WTC11 (cell line): ENCODE data around the gene ZNF91.

Experiments used
- GRHL2 ChIP-seq: fragments of 250-450 bp; sonication (Bioruptor Pico); IDR thresholded peaks from 2 replicates; pipeline ENCODE4 v1.8.0; 2022; ENCODE audit warnings: mild to moderate bottlenecking, moderate library complexity; ENCODE audit not compliant: insufficient replicate concordance, severe bottlenecking
- IRF2 ChIP-seq: sonication (generic); formaldehyde crosslinking; IDR thresholded peaks from 2 replicates; pipeline ENCODE4 v1.8.0; 2022; ENCODE audit warnings: low read depth, missing genetic modification reagents, borderline replicate concordance
- NR3C1 ChIP-seq: sonication (generic); formaldehyde crosslinking; conservative IDR thresholded peaks from 2 replicates; pipeline ENCODE4 v1.8.1; 2023; ENCODE audit warnings: low read depth, mild to moderate bottlenecking, missing genetic modification reagents
- OVOL2 ChIP-seq: fragments of 250-450 bp; sonication (Bioruptor Pico); IDR thresholded peaks from 2 replicates; pipeline ENCODE4 v1.9.0; 2021; ENCODE audit warnings: mild to moderate bottlenecking, borderline replicate concordance
- ZNF423 ChIP-seq: fragments of 250-450 bp; sonication (Bioruptor Pico); IDR thresholded peaks from 2 replicates; pipeline ENCODE4 v2.1.2; 2022; ENCODE audit warnings: mild to moderate bottlenecking, moderate library complexity
- ZNF671 ChIP-seq: fragments of 250-450 bp; sonication (Bioruptor Pico); IDR thresholded peaks from 2 replicates; pipeline ENCODE4 v1.8.0; 2021; ENCODE audit warnings: mild to moderate bottlenecking
- TF ChIP-seq, protein P1 (sequence below): fragments of 200-600 bp; IDR thresholded peaks from 2 replicates; pipeline ENCODE4 v1.8.0; 2022; ENCODE audit warnings: antibody characterized with exemption
- TF ChIP-seq, protein P2 (sequence below): sonication (generic); formaldehyde crosslinking; conservative IDR thresholded peaks from 2 replicates; pipeline ENCODE4 v1.8.1; 2023; ENCODE audit warnings: mild to moderate bottlenecking, low read depth, missing genetic modification reagents, moderate library complexity
- TF ChIP-seq, protein P3 (sequence below): sonication (generic); formaldehyde crosslinking; IDR thresholded peaks from 2 replicates; pipeline ENCODE4 v1.8.0; 2022; ENCODE audit warnings: mild to moderate bottlenecking, missing genetic modification reagents
- TF ChIP-seq, protein P4 (sequence below): sonication (generic); formaldehyde crosslinking; IDR thresholded peaks from 2 replicates; pipeline ENCODE4 v1.8.0; 2022; ENCODE audit warnings: mild to moderate bottlenecking, missing genetic modification reagents
- TF ChIP-seq, protein P5 (sequence below): sonication (generic); formaldehyde crosslinking; IDR thresholded peaks from 2 replicates; pipeline ENCODE4 v1.8.0; 2022; ENCODE audit warnings: mild to moderate bottlenecking, missing genetic modification reagents

DNA sequence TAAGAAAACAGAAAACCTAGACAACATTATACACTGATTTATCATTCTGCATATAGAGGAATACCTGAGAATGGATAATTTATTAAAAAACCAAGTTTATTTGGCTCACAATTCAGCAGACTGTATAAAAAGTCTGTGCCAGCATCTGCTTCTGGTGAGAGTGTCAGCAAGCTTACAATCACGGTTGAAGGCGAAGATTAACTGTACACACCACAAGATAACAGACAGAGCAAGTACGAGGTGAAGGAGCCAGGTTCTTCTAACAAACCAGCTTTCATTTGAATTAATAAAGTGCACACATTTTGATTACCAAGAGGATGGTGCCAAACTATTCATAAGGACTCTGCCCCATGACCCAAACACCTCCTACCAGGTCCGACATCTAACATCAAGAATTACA lies 28.8 kb downstream of the ZNF91 start:
- TF ChIP-seq, protein P1, sequence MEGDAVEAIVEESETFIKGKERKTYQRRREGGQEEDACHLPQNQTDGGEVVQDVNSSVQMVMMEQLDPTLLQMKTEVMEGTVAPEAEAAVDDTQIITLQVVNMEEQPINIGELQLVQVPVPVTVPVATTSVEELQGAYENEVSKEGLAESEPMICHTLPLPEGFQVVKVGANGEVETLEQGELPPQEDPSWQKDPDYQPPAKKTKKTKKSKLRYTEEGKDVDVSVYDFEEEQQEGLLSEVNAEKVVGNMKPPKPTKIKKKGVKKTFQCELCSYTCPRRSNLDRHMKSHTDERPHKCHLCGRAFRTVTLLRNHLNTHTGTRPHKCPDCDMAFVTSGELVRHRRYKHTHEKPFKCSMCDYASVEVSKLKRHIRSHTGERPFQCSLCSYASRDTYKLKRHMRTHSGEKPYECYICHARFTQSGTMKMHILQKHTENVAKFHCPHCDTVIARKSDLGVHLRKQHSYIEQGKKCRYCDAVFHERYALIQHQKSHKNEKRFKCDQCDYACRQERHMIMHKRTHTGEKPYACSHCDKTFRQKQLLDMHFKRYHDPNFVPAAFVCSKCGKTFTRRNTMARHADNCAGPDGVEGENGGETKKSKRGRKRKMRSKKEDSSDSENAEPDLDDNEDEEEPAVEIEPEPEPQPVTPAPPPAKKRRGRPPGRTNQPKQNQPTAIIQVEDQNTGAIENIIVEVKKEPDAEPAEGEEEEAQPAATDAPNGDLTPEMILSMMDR, result no peak
- TF ChIP-seq NR3C1 (CRISPR knock-in tag), result no peak
- TF ChIP-seq GRHL2 (CRISPR knock-in tag), result no peak
- TF ChIP-seq OVOL2 (CRISPR knock-in tag), result no peak
- TF ChIP-seq ZNF671 (CRISPR knock-in tag), result no peak
- TF ChIP-seq, protein P2, sequence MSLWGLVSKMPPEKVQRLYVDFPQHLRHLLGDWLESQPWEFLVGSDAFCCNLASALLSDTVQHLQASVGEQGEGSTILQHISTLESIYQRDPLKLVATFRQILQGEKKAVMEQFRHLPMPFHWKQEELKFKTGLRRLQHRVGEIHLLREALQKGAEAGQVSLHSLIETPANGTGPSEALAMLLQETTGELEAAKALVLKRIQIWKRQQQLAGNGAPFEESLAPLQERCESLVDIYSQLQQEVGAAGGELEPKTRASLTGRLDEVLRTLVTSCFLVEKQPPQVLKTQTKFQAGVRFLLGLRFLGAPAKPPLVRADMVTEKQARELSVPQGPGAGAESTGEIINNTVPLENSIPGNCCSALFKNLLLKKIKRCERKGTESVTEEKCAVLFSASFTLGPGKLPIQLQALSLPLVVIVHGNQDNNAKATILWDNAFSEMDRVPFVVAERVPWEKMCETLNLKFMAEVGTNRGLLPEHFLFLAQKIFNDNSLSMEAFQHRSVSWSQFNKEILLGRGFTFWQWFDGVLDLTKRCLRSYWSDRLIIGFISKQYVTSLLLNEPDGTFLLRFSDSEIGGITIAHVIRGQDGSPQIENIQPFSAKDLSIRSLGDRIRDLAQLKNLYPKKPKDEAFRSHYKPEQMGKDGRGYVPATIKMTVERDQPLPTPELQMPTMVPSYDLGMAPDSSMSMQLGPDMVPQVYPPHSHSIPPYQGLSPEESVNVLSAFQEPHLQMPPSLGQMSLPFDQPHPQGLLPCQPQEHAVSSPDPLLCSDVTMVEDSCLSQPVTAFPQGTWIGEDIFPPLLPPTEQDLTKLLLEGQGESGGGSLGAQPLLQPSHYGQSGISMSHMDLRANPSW (CRISPR knock-in tag), result no peak
- TF ChIP-seq, protein P3, sequence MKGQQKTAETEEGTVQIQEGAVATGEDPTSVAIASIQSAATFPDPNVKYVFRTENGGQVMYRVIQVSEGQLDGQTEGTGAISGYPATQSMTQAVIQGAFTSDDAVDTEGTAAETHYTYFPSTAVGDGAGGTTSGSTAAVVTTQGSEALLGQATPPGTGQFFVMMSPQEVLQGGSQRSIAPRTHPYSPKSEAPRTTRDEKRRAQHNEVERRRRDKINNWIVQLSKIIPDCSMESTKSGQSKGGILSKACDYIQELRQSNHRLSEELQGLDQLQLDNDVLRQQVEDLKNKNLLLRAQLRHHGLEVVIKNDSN, result no peak
- TF ChIP-seq, protein P4, sequence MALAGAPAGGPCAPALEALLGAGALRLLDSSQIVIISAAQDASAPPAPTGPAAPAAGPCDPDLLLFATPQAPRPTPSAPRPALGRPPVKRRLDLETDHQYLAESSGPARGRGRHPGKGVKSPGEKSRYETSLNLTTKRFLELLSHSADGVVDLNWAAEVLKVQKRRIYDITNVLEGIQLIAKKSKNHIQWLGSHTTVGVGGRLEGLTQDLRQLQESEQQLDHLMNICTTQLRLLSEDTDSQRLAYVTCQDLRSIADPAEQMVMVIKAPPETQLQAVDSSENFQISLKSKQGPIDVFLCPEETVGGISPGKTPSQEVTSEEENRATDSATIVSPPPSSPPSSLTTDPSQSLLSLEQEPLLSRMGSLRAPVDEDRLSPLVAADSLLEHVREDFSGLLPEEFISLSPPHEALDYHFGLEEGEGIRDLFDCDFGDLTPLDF (CRISPR knock-in tag), result no peak
- TF ChIP-seq IRF2, result no peak
- no peak for TF ChIP-seq ZNF423 (CRISPR knock-in tag)
- TF ChIP-seq, protein P5, sequence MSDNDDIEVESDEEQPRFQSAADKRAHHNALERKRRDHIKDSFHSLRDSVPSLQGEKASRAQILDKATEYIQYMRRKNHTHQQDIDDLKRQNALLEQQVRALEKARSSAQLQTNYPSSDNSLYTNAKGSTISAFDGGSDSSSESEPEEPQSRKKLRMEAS (CRISPR knock-in tag), result no peak
